ENCODE data around the gene TRPV2. TPM values are rescaled to one million over a fixed set of nuclear protein-coding genes. Genes with fewer than 3 reads are reported as not detected.

Gene TRPV2
- total and polyA plus RNA-seq, 10 of the 15 experiments (the other 5 are each of a cell fraction or from before 2014, with no cell fraction given): 8.9 to 94.4 (median 54.1) TPM

- no peak for TF ChIP-seq SKIL (IDR thresholded peaks at IDR 0.05; ENCODE audit: low read depth, poor library complexity, severe bottlenecking)
- no peak for TF ChIP-seq RUNX3 (IDR thresholded peaks at IDR 0.05; ENCODE audit: low read length)
- TF ChIP-seq PAX8 (IDR thresholded peaks at IDR 0.05): no peak
- no peak for TF ChIP-seq MTA2 (IDR thresholded peaks at IDR 0.05; ENCODE audit: low read depth)
Observed at GRCh38 chr17:16417399-16417798, 2.0 kb downstream of the TRPV2 start (continued).

DNA sequence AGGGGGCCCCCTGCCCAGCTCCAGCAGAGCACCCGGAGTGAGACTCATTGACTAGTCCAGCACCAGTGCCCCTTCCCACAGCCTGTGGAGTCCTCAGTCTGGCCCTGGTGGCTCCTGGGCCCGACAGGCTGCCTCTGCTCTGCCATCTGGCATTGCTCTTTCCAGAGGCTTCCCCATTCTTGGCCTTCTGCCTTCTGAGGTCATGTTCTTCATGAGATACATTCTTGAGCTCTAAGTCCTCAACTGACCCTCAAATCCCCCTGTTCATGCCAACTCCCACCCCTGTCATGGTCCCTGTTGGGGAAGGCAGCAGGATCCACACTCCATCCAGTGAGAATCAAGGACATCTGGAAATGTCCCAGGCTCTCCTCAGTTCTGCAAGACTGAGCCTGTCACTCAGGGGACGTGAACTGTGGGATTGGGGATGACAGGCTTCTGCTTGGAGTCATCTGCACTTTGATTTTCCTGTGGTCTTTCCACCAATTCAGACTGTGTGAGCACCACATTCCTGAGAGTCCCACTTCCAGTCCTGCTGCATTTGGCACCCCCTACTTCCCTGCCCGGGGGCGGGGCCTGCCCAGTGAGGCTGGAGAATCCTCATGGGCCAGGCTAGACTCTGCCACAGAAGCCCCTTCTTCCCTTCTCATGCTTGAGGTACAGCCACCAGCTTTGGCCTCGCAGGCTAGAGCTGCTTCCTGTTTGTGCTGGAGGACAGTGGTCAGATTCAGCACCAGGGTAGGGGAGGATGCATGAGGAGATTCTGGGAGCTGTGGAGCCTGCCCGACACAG is 2.7 kb downstream of the TRPV2 start:
- Histone ChIP-seq H3K9me3 (replicated peaks; ENCODE audit: control insufficient read depth, insufficient read depth, low read length) (no peaks in the 10 kb centered on the region), H3K4me2 (ENCODE audit: control insufficient read depth, insufficient read depth) (peak overlapping the region; percentile 92), H3K79me2 (ENCODE audit: control insufficient read depth, insufficient read depth, low read length) (peaks cover 61% of the 10 kb centered on the region), H4K20me1 (ENCODE audit: control insufficient read depth, insufficient read depth) (no peaks in the 10 kb centered on the region), H3K27me3 (replicated peaks in 1 of 2; ENCODE audit: control insufficient read depth in 2 of 2, insufficient read depth in 2 of 2, low read length in 1 of 2) (no peaks in the 10 kb centered on the region), H3K36me3 (ENCODE audit: control insufficient read depth in 2 of 2, insufficient read depth in 2 of 2, low read length in 1 of 2) (peaks cover 15 to 16% of the 10 kb centered on the region in 2 experiments), H3K27ac (ENCODE audit: control insufficient read depth, insufficient read depth) (peak overlapping the region; percentile 91), H2AFZ (ENCODE audit: control insufficient read depth, low read depth, low read length) (no peak overlapping the region), H3K4me1 (ENCODE audit: control insufficient read depth, insufficient read depth, low read length) (peaks cover 46% of the 10 kb centered on the region), H3K9ac (ENCODE audit: control insufficient read depth, insufficient read depth, low read length) (peak overlapping the region; percentile 73), H3K4me3 (peak overlapping the region; percentile 95; the same call in 1 of the 2 replicates)
- 74% methylated on average over 6 of the region's 7 CpGs for WGBS (ENCODE audit: insufficient coverage, insufficient replicate concordance, low lambda C conversion rate, missing lambda C conversion rate)
- in situ Hi-C loops (cut with MboI) (loop anchor here (5.0 to 10.0 kb wide), 2 partner anchors 36 to 567 kb away; partner anchors contain the start of gene UBB), intact Hi-C loops (cut with micrococcal nuclease; ENCODE audit: unreplicated experiment) (loop anchor here (2.0 to 10.0 kb wide), 2 partner anchors 21 to 203 kb away; partner anchors contain the start of genes NCOR1 and PIGL)
- BruUV-seq (replicated peaks): no TSS peak
- ChIA-PET RAD21 (ENCODE audit: unreplicated experiment) (interaction anchor here (0.8 to 6.8 kb wide), 7 partner anchors 10 to 169 kb away, joined by 3 to 82 read pairs (median 4); no protein-coding TSS in a partner anchor), CTCF (interaction anchor here (0.6 to 7.4 kb wide), 11 partner anchors 8 to 103 kb away, joined by 3 to 127 read pairs (median 13); partner anchors contain the start of gene UBB), SMC1A (ENCODE audit: uncharacterized antibody, unreplicated experiment) (interaction anchor here (1.1 to 5.4 kb wide), 7 partner anchors 10 to 129 kb away, joined by 3 to 41 read pairs (median 5); no protein-coding TSS in a partner anchor), POLR2A (interaction anchor here (0.6 to 6.7 kb wide), 6 partner anchors 10 to 231 kb away, joined by 3 to 54 read pairs (median 16); partner anchors contain the start of gene UBB)
- DNase-seq (ENCODE audit: low read depth, low spot score) (no peak), FAIRE-seq (no peak), ATAC-seq (no peak)
- TF ChIP-seq PBX3 (IDR thresholded peaks at IDR 0.05; ENCODE audit: insufficient replicate concordance, low read depth, low read length): peak; percentile 61
- TF ChIP-seq, protein P1, sequence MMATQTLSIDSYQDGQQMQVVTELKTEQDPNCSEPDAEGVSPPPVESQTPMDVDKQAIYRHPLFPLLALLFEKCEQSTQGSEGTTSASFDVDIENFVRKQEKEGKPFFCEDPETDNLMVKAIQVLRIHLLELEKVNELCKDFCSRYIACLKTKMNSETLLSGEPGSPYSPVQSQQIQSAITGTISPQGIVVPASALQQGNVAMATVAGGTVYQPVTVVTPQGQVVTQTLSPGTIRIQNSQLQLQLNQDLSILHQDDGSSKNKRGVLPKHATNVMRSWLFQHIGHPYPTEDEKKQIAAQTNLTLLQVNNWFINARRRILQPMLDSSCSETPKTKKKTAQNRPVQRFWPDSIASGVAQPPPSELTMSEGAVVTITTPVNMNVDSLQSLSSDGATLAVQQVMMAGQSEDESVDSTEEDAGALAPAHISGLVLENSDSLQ (IDR thresholded peaks at IDR 0.05): peak; percentile 80
- TF ChIP-seq, protein P2, sequence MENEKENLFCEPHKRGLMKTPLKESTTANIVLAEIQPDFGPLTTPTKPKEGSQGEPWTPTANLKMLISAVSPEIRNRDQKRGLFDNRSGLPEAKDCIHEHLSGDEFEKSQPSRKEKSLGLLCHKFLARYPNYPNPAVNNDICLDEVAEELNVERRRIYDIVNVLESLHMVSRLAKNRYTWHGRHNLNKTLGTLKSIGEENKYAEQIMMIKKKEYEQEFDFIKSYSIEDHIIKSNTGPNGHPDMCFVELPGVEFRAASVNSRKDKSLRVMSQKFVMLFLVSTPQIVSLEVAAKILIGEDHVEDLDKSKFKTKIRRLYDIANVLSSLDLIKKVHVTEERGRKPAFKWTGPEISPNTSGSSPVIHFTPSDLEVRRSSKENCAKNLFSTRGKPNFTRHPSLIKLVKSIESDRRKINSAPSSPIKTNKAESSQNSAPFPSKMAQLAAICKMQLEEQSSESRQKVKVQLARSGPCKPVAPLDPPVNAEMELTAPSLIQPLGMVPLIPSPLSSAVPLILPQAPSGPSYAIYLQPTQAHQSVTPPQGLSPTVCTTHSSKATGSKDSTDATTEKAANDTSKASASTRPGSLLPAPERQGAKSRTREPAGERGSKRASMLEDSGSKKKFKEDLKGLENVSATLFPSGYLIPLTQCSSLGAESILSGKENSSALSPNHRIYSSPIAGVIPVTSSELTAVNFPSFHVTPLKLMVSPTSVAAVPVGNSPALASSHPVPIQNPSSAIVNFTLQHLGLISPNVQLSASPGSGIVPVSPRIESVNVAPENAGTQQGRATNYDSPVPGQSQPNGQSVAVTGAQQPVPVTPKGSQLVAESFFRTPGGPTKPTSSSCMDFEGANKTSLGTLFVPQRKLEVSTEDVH (IDR thresholded peaks at IDR 0.05; ENCODE audit: low read depth, partially characterized antibody): no peak
- no peak for TF ChIP-seq SMAD1 (IDR thresholded peaks at IDR 0.05; ENCODE audit: low read depth, partially characterized antibody)
- no peak for TF ChIP-seq NFIC (IDR thresholded peaks at IDR 0.05; ENCODE audit: low read depth, low read length)
- TF ChIP-seq HCFC1 (IDR thresholded peaks at IDR 0.05; ENCODE audit: low read length): no peak

Data from GM12878 (cell line).